ENCODE data around the gene PCAT6.

DNA sequence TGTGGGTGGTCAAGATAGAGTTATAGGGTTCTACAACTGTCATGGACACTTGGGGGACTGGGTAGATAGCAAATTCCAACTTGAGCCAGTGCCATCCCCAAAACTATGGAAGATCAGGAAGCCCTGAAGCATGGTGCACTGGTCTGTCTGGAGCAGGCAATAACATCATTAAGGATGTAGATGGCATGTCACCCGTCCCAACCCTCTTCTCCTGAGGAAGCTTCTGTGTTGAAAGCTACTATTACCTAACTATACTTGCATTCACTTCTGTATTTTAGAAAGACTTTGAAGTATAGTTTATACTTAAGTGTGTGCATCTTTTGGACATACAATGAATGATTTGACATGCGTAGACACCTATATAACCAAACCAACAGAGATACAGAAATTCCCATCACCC, 45.3 kb downstream of the PCAT6 start:
- TF ChIP-seq EZH2 (IDR thresholded peaks at IDR 0.05): no peak
- no peak for TF ChIP-seq POLR2AphosphoS5 (IDR thresholded peaks at IDR 0.05; ENCODE audit: borderline replicate concordance, low read depth, low read length)
- TF ChIP-seq FOXP2 (optimal IDR thresholded peaks at IDR 0.05; ENCODE audit: control extremely low read depth, extremely low read length, insufficient read depth): no peak
